ENCODE measurements around the gene PRKAA1.

The PRKAA1 gene

DNA sequence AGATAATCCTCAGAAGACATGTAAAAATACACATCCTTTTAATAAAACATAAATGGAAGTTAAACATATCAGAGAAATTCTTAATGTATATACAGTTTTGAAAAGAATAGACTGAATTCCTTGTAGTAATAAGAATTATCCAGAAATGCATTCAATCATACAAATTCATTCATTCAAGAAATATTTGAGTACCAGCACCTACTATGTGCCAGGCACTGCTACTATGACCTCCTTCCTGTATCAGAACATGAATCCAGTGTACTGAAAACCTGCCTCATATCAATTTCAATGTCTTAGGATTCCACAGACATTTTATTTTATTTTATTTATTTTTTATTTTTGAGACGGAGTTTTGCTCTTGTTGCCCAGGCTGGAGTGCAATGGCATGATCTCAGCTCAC is 13.3 kb downstream of the PRKAA1 start:
- H2AFZ ChIP-seq (ENCODE audit: low read length), result no peak overlapping the region
- no peak overlapping the region for H3K4me2 ChIP-seq (ENCODE audit: low read depth, low read length)
- peaks cover 96% of the 10 kb centered on the region for H3K79me2 ChIP-seq (ENCODE audit: low read length)
- H4K20me1 ChIP-seq (ENCODE audit: insufficient read depth, low read length), result no peaks in the 10 kb centered on the region
- DNase-seq, result no peak
- no peak overlapping the region for H3K4me3 ChIP-seq (ENCODE audit: low read length)
- no peaks in the 10 kb centered on the region for H3K9me2 ChIP-seq (replicated peaks; ENCODE audit: insufficient read depth, low read length)
- no peaks in the 10 kb centered on the region for H3K36me3 ChIP-seq (replicated peaks; ENCODE audit: insufficient read depth, low read length)
- H3F3A ChIP-seq (ENCODE audit: insufficient read depth, low read length), result no peaks in the 10 kb centered on the region; the same call in 1 of the 2 replicates
- H3K27ac ChIP-seq (ENCODE audit: low read length), result no peak overlapping the region
- H3K9me3 ChIP-seq (replicated peaks; ENCODE audit: insufficient read depth, low read length), result no peaks in the 10 kb centered on the region
- no peaks in the 10 kb centered on the region for H3K27me3 ChIP-seq (replicated peaks; ENCODE audit: insufficient read depth, low read length)
- no peak overlapping the region for H3K9ac ChIP-seq (ENCODE audit: low read length)
- H3K4me1 ChIP-seq (ENCODE audit: low read length), result no peaks in the 10 kb centered on the region
- TF ChIP-seq, protein P1, sequence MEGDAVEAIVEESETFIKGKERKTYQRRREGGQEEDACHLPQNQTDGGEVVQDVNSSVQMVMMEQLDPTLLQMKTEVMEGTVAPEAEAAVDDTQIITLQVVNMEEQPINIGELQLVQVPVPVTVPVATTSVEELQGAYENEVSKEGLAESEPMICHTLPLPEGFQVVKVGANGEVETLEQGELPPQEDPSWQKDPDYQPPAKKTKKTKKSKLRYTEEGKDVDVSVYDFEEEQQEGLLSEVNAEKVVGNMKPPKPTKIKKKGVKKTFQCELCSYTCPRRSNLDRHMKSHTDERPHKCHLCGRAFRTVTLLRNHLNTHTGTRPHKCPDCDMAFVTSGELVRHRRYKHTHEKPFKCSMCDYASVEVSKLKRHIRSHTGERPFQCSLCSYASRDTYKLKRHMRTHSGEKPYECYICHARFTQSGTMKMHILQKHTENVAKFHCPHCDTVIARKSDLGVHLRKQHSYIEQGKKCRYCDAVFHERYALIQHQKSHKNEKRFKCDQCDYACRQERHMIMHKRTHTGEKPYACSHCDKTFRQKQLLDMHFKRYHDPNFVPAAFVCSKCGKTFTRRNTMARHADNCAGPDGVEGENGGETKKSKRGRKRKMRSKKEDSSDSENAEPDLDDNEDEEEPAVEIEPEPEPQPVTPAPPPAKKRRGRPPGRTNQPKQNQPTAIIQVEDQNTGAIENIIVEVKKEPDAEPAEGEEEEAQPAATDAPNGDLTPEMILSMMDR (IDR thresholded peaks at IDR 0.05; ENCODE audit: low read length), result no peak
- TF ChIP-seq EZH2phosphoT487 (IDR thresholded peaks at IDR 0.05; ENCODE audit: low read length) (no peak), EZH2 (optimal IDR thresholded peaks at IDR 0.05; ENCODE audit: low read depth, low read length) (no peak)

DNA sequence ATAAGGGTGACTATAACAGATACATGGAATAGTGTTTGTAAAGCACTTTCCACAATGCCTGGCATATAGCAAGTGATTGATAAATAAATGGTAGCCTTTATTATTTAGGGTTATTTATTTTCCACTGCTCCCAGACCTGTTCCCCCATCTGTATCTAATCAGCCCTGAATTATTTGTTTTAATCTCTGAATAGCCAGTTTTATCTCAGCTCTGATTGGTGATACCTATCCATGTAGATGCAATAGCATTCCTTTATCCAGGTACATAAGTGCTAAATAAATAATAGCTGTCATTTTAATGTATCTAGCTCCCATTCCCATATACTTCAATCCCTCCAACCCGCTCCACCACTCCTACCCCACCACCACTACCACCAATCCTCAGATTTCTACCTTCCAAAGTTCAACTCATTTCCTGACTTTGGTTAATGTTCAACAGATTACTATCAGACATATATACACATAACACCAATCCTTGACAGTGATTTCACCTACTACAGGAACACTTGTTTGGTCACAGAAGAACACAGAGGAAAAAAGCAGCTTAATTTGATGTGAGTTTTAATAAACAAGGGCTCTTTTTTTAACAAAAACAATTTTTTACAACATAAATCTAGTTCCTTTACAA is 14.0 kb downstream of the PRKAA1 start:
- Histone ChIP-seq H2AFZ (ENCODE audit: low read length) (no peak overlapping the region), H3K4me1 (ENCODE audit: low read length) (no peaks in the 10 kb centered on the region), H3K79me2 (ENCODE audit: low read length) (peaks cover 96% of the 10 kb centered on the region), H4K20me1 (ENCODE audit: insufficient read depth, low read length) (0 out of 2 replicates have a peak, but pooled peaks cover 3% of the 10 kb centered on the region), H3K27ac (ENCODE audit: low read length) (no peak overlapping the region), H3K9me3 (replicated peaks; ENCODE audit: insufficient read depth, low read length) (no peaks in the 10 kb centered on the region), H3K4me2 (ENCODE audit: low read depth, low read length) (no peak overlapping the region), H3K9ac (ENCODE audit: low read length) (no peak overlapping the region), H3F3A (ENCODE audit: insufficient read depth, low read length) (no peaks in the 10 kb centered on the region), H3K36me3 (replicated peaks; ENCODE audit: insufficient read depth, low read length) (no peaks in the 10 kb centered on the region), H3K9me2 (replicated peaks; ENCODE audit: insufficient read depth, low read length) (no peaks in the 10 kb centered on the region), H3K27me3 (replicated peaks; ENCODE audit: insufficient read depth, low read length) (no peaks in the 10 kb centered on the region), H3K4me3 (ENCODE audit: low read length) (no peak overlapping the region)
- no peak for DNase-seq
- TF ChIP-seq EZH2 (optimal IDR thresholded peaks at IDR 0.05; ENCODE audit: low read depth, low read length), result no peak
- no peak for TF ChIP-seq EZH2phosphoT487 (IDR thresholded peaks at IDR 0.05; ENCODE audit: low read length)
- TF ChIP-seq, protein P1 (IDR thresholded peaks at IDR 0.05; ENCODE audit: low read length), result no peak

DNA sequence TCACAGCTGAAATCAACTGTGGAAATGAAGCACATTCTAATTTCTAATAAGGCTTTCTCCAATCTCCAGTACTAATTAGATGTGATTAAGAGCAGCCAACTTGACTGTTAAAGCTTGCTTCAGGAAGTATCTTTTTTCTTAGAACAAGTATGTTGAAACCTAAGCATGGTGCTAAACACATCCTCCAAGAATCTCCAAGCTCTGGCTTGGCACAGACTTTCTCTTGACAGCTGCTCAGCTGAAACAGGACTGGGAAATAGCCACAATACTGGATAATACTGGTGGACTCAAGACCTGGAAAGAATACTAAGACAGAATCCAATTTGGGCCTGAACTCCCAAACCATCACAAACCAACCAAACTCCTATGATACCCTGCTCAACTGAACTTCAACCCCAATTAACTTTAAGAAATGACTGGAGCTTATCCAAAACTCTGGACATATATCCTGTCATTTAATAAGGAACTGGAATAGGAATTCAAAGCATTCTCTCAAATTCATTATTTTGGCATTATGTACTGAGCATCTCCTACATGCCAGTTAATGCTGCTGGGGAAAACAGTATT is 16.2 kb downstream of the PRKAA1 start:
- Histone ChIP-seq H4K20me1 (ENCODE audit: insufficient read depth, low read length) (0 out of 2 replicates have a peak, but pooled peaks cover 3% of the 10 kb centered on the region), H3K79me2 (ENCODE audit: low read length) (peaks cover 83% of the 10 kb centered on the region), H3F3A (ENCODE audit: insufficient read depth, low read length) (no peaks in the 10 kb centered on the region), H3K27me3 (replicated peaks; ENCODE audit: insufficient read depth, low read length) (no peaks in the 10 kb centered on the region), H3K36me3 (replicated peaks; ENCODE audit: insufficient read depth, low read length) (no peaks in the 10 kb centered on the region), H3K4me3 (ENCODE audit: low read length) (no peak overlapping the region), H3K9me2 (replicated peaks; ENCODE audit: insufficient read depth, low read length) (no peaks in the 10 kb centered on the region), H3K4me1 (ENCODE audit: low read length) (no peaks in the 10 kb centered on the region), H3K4me2 (ENCODE audit: low read depth, low read length) (no peak overlapping the region), H2AFZ (ENCODE audit: low read length) (no peak overlapping the region), H3K9ac (ENCODE audit: low read length) (no peak overlapping the region), H3K27ac (ENCODE audit: low read length) (no peak overlapping the region), H3K9me3 (replicated peaks; ENCODE audit: insufficient read depth, low read length) (no peaks in the 10 kb centered on the region)
- TF ChIP-seq EZH2 (optimal IDR thresholded peaks at IDR 0.05; ENCODE audit: low read depth, low read length), result no peak
- TF ChIP-seq, protein P1 (IDR thresholded peaks at IDR 0.05; ENCODE audit: low read length), result no peak
- TF ChIP-seq EZH2phosphoT487 (IDR thresholded peaks at IDR 0.05; ENCODE audit: low read length), result no peak
- no peak for DNase-seq

All from MM.1S (cell line).